COLO829 (cell line): ENCODE measurements around the gene DAB2.

Experiments
- DNase-seq: peaks from one replicate; pipeline ENCODE4 v3.0.0; 2012; ENCODE audit warnings: low spot score

Gene DAB2

GRCh38 chr5:39447968-39448367, 23.2 kb upstream of the DAB2 start:
- DNase-seq, result no peak

- no peak for DNase-seq
Measured at GRCh38 chr5:39447059-39447458, 22.3 kb upstream of the DAB2 start.

- no peak for DNase-seq
Measured at GRCh38 chr5:39446231-39446630, 21.5 kb upstream of the DAB2 start.

- no peak for DNase-seq
Measured at GRCh38 chr5:39443911-39444310, 19.1 kb upstream of the DAB2 start.

GRCh38 chr5:39442991-39443390, 18.2 kb upstream of the DAB2 start:
- no peak for DNase-seq

GRCh38 chr5:39441838-39442237, 17.1 kb upstream of the DAB2 start:
- DNase-seq, result no peak

GRCh38 chr5:39440958-39441624, 16.3 kb upstream of the DAB2 start:
- DNase-seq, result no peak

- no peak for DNase-seq
Measured at GRCh38 chr5:39440192-39440957, 15.6 kb upstream of the DAB2 start.

- DNase-seq, result no peak
Measured at GRCh38 chr5:39439582-39440162, 14.9 kb upstream of the DAB2 start.

GRCh38 chr5:39437467-39437866, 12.7 kb upstream of the DAB2 start:
- no peak for DNase-seq

GRCh38 chr5:39433848-39434247, 9.1 kb upstream of the DAB2 start:
- no peak for DNase-seq

- DNase-seq, result no peak
Measured at GRCh38 chr5:39432696-39433530, 8.1 kb upstream of the DAB2 start.

GRCh38 chr5:39430461-39430860, 5.7 kb upstream of the DAB2 start:
- DNase-seq, result no peak

GRCh38 chr5:39428640-39429039, 3.9 kb upstream of the DAB2 start:
- no peak for DNase-seq

- DNase-seq, result no peak
Measured at GRCh38 chr5:39427633-39428032, 2.9 kb upstream of the DAB2 start.

GRCh38 chr5:39427229-39427628, 2.4 kb upstream of the DAB2 start:
- no peak for DNase-seq

GRCh38 chr5:39426746-39427105, 1.9 kb upstream of the DAB2 start:
- no peak for DNase-seq

GRCh38 chr5:39426051-39426745, 1.4 kb upstream of the DAB2 start:
- DNase-seq, result no peak

- no peak for DNase-seq
Measured at GRCh38 chr5:39423331-39423751, 1.4 kb downstream of the DAB2 start.

- no peak for DNase-seq
Measured at GRCh38 chr5:39422728-39423285, 2.0 kb downstream of the DAB2 start.

GRCh38 chr5:39422036-39422606, 2.7 kb downstream of the DAB2 start:
- DNase-seq, result no peak
